Measurements from ENCODE around the gene THSD4.
"Not testable (repeated sequence)": the region's sequence is repeated elsewhere in the genome, so short reads cannot be mapped to it uniquely, and the experiment has no call there.

Gene THSD4

GRCh38 chr15:71648095-71648494 is 532.8 kb downstream of the THSD4 start:
- DNase-seq, result no peak

DNA sequence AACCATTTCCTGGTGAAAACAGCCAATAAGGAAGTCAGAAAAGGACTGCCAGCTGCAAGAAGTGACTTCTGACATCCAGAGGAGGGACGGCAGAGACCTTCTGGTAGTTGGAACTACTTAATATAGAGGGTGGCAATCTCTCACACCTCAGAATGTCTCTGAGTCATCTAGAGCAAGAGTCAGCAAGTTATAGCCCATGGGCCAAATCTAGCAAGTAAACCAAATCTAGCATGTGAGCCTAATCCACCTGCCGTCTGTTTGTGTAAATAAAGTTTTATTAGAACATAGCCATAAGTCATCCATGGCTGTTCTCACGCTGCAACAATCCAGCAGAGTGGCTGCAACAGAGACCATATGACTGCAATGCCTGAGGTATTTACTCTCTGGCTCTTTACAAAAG is 534.6 kb downstream of the THSD4 start:
- DNase-seq, result no peak

DNA sequence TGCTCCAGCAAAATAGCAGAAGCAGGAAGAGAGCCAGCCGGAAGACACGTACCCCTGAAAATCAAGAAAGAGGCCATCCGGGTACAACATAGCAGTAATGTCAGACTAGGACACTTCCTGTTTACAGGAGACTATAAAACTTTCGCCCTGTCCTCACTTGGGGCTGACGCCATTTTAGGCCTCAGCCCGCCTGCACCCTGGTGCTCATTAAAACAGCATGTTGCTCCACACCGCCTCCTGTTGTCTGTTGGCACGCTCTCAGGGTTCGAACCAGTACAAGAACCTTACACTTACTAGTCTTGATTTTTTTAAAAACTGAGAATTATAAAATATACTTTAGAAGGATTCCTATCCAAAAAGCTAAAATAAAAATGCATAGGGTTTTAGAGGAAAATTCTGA is 535.3 kb downstream of the THSD4 start:
- DNase-seq, result no peak

GRCh38 chr15:71651750-71652186 is 536.5 kb downstream of the THSD4 start:
- DNase-seq, result no peak

GRCh38 chr15:71654042-71654719 is 538.9 kb downstream of the THSD4 start:
- DNase-seq, result no peak

DNA sequence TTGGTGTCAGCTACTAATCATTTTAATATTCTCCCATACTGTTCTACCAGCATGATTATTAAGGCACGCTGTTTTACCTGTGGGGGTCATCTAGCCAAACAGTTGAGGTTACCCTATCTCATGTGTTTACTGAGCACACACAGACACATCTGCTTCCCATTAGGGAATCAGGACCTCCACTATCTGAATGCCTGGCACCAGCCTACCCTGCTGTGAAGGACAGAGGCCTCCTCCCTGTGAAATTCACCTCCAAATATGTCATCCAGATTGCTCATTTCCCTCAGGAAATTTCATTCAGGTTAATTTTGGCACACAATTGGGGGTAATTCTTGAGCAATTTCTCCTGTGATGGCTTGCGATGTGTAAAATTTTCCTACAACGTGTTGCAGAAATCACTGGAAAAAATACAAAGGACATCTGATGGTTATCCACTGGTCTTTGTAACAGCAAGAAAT is 539.5 kb downstream of the THSD4 start:
- DNase-seq, result no peak

- no peak for DNase-seq
These were observed 541.2 kb downstream of the THSD4 start for GRCh38 chr15:71656425-71656824.

DNA sequence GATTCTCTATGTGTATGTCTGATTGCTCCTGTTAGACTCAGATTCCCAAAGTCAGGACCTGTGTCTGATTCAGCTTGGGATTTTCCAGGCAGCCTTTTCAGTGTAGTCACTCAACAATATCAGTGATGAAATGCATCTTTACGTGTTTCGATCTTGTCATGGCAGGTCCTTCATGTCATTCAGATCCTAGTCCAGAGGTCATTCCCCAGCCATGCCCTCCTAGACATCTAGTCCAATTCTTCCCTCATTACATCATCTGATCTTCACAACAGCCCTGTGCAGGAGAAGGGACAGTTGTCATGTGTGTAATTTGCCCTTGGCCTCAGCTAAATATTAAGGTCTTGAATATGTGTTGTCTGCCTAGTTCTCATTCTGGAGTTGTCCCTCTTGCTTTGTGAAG is 541.9 kb downstream of the THSD4 start:
- DNase-seq, result no peak

- DNase-seq, result no peak
These were observed 542.8 kb downstream of the THSD4 start for GRCh38 chr15:71658036-71658435.

DNA sequence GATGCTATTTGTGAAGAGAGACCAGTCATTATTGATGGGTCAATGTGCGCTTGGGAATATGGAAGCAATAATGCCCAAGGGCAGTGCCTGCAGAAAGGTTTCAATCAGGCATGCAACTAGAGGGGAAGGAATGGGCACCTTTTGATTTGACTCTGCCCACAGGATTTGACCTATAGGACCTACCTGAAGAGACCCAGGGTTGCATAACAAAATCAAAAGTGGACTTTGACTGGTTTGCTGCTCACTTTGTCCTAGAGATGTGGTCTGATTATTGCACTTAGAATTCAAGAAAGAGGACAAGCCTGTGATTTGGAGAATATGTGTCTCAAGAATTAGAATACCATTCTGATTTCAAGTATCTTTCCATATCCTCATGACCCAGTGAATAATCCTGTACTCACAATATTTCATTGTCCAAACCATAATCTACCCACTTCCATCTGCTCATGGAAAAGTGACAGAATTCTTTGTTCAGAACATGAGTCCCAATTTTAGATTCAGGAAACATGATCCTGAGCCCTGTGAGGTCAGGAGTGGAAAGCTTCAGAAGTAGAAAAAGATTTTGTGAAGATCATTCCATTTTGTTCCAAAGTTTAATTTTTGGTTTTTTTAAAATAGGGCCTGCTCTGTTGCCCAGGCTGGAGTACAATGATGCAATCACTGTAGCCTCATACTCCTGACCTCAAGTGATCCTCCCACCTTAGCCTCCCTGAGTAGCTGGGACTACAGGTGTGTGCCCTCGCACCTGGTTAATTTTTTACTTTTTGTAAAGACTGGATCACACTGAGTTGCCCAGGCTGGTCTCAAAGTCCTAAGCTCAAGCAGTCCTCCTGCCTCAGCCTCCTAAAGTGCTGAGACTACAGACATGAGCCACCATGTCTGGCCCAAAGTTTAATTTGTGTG is 543.8 kb downstream of the THSD4 start:
- DNase-seq, result no peak

GRCh38 chr15:71659730-71660067 is 544.4 kb downstream of the THSD4 start:
- no peak for DNase-seq

DNA sequence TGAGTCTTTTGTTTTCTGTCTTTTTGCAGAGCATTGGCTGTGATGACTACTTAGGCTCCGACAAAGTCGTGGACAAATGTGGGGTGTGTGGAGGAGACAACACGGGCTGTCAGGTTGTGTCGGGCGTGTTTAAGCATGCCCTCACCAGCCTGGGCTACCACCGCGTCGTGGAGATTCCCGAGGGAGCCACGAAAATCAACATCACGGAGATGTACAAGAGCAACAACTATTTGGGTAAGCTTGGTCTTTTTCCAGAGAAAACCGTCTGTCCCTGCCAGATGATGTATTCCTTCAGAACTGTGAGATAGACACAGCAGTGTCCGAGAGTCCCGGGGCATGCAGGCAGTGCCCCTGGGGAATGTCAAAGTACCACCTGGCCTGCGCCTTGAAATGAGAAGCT is 545.2 kb downstream of the THSD4 start:
- no peak for DNase-seq

- no peak for DNase-seq
These were observed 547.0 kb downstream of the THSD4 start for GRCh38 chr15:71662306-71662705.

GRCh38 chr15:71664622-71665021 is 549.4 kb downstream of the THSD4 start:
- no peak for DNase-seq

- no peak for DNase-seq
These were observed 551.7 kb downstream of the THSD4 start for GRCh38 chr15:71666763-71667620.

GRCh38 chr15:71669688-71670087 is 554.4 kb downstream of the THSD4 start:
- no peak for DNase-seq

GRCh38 chr15:71670222-71670621 is 555.0 kb downstream of the THSD4 start:
- DNase-seq, result not testable (repeated sequence)

- no peak for DNase-seq
These were observed 559.1 kb downstream of the THSD4 start for GRCh38 chr15:71674354-71674753.

DNA sequence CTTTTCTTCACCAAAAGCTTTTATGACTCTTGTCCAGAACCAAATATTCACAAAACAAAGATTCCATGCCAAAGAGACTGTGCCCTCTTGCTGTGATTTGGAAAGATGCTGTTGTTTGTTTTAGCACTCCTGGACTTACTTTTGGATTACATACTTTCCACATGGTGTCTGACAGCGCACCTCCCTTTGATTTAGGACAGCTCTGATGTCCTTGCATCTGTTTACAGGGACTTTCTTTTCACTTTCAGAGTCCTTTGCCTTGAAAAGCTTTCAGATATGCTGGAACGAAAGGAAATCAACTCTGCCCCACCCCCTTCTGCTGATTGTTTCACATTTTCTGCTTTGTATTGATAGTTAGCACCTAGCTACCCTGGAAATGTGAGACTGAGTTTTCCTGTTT is 562.1 kb downstream of the THSD4 start:
- DNase-seq, result no peak

DNA sequence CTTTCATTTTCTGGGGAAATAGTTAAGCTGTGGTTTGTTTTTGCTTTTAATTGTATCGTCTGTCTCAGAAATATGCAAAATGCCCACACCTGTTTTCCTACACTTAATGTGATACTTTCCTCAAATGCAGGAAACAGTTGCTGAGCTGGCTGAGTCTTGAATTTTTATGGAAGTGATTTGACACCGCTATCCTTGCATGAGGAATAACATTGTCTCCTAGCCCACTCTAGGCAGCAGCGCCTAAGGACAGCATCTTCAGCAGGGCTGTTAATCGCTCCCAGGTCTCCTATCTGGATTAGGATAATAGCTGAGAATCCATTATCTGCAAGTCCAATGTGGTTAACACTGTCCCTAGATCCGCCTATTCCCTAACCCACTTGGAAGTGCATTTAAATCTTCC is 562.5 kb downstream of the THSD4 start:
- no peak for DNase-seq

DNA sequence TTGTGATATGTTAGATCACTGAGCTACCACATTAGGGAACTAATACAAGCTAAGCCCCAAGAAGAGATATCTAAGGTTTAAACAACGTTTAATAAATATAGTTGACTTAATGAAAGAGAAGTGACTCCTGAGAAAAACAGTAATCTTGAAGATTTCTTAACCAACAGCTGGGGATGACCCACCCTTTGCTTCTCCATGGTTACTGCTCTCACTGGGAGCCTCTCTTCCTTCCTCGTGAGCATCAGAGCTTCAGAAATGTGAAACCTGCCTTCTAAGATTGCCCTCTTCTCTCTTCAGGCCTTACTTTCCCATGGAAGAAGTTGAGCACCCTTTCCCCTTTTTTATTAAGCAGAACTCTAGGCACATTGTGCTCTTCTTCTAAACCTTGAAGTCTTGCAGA is 562.9 kb downstream of the THSD4 start:
- DNase-seq, result no peak

DNA sequence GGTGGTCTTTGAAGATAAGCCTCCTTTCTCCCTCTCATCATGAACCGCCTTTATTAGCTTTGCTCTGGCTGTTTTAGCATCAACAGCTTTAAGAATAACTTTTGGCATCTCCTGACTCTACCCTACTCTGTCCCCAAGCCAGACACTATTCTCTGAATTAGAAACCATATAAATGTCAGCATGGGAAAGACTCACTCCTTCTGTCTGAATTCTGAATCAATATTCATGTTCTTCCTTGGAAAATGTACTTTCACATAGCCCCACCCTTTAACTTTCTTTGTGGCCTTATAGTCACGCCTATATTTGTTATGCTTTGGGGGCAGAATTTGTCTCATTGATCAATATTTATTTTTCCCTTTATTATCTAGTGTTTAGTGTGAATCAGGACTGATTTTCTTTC is 563.3 kb downstream of the THSD4 start:
- DNase-seq, result no peak

GRCh38 chr15:71679223-71679792 is 564.0 kb downstream of the THSD4 start:
- DNase-seq, result no peak

All from T-helper 9 cell (primary cell).